Measurements from ENCODE around the gene TMIE.

- TF ChIP-seq, protein P1, sequence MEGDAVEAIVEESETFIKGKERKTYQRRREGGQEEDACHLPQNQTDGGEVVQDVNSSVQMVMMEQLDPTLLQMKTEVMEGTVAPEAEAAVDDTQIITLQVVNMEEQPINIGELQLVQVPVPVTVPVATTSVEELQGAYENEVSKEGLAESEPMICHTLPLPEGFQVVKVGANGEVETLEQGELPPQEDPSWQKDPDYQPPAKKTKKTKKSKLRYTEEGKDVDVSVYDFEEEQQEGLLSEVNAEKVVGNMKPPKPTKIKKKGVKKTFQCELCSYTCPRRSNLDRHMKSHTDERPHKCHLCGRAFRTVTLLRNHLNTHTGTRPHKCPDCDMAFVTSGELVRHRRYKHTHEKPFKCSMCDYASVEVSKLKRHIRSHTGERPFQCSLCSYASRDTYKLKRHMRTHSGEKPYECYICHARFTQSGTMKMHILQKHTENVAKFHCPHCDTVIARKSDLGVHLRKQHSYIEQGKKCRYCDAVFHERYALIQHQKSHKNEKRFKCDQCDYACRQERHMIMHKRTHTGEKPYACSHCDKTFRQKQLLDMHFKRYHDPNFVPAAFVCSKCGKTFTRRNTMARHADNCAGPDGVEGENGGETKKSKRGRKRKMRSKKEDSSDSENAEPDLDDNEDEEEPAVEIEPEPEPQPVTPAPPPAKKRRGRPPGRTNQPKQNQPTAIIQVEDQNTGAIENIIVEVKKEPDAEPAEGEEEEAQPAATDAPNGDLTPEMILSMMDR (IDR thresholded peaks at IDR 0.05; ENCODE audit: poor library complexity, severe bottlenecking) = no peak
- no peak for TF ChIP-seq POLR2AphosphoS5 (IDR thresholded peaks at IDR 0.05)
- TF ChIP-seq RAD21 (conservative IDR thresholded peaks at IDR 0.05) = no peak
- TF ChIP-seq EP300 (conservative IDR thresholded peaks at IDR 0.05; ENCODE audit: poor library complexity, severe bottlenecking) = no peak
- no peak for TF ChIP-seq EZH2 (IDR thresholded peaks at IDR 0.05; ENCODE audit: borderline replicate concordance, insufficient read depth, low read length, poor library complexity, severe bottlenecking)
- TF ChIP-seq, protein P2, sequence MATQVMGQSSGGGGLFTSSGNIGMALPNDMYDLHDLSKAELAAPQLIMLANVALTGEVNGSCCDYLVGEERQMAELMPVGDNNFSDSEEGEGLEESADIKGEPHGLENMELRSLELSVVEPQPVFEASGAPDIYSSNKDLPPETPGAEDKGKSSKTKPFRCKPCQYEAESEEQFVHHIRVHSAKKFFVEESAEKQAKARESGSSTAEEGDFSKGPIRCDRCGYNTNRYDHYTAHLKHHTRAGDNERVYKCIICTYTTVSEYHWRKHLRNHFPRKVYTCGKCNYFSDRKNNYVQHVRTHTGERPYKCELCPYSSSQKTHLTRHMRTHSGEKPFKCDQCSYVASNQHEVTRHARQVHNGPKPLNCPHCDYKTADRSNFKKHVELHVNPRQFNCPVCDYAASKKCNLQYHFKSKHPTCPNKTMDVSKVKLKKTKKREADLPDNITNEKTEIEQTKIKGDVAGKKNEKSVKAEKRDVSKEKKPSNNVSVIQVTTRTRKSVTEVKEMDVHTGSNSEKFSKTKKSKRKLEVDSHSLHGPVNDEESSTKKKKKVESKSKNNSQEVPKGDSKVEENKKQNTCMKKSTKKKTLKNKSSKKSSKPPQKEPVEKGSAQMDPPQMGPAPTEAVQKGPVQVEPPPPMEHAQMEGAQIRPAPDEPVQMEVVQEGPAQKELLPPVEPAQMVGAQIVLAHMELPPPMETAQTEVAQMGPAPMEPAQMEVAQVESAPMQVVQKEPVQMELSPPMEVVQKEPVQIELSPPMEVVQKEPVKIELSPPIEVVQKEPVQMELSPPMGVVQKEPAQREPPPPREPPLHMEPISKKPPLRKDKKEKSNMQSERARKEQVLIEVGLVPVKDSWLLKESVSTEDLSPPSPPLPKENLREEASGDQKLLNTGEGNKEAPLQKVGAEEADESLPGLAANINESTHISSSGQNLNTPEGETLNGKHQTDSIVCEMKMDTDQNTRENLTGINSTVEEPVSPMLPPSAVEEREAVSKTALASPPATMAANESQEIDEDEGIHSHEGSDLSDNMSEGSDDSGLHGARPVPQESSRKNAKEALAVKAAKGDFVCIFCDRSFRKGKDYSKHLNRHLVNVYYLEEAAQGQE (IDR thresholded peaks at IDR 0.05; ENCODE audit: borderline replicate concordance) = no peak
- no peak for TF ChIP-seq TAF1 (IDR thresholded peaks at IDR 0.05; ENCODE audit: low read depth)
- no peak for TF ChIP-seq MXI1 (conservative IDR thresholded peaks at IDR 0.05; ENCODE audit: poor library complexity, severe bottlenecking)
- no peak for TF ChIP-seq SMC3 (conservative IDR thresholded peaks at IDR 0.05; ENCODE audit: poor library complexity)
Measured at GRCh38 chr3:46692566-46692990, 8.6 kb upstream of the TMIE start.
